SK-N-MC (cell line): Measurements from ENCODE around the gene TRABD2B.

ENCODE experiments used
- EZH2 ChIP-seq: fragments of 200-600 bp; sonication (generic); IDR thresholded peaks from one replicate; pipeline ENCODE4 v1.6.1; 2017; ENCODE audit warnings: antibody characterized with exemption
- FOXP2 ChIP-seq: optimal IDR thresholded peaks from 2 replicates; pipeline ENCODE3; 2011; ENCODE audit warnings: mild to moderate bottlenecking, moderate library complexity; ENCODE audit not compliant: insufficient read depth; ENCODE audit errors: extremely low read length, control extremely low read depth
- POLR2AphosphoS5 ChIP-seq: IDR thresholded peaks from 2 replicates; pipeline ENCODE4 v1.6.1; 2012; ENCODE audit warnings: mild to moderate bottlenecking, low read depth, low read length, borderline replicate concordance

- TF ChIP-seq EZH2 (no peak), POLR2AphosphoS5 (no peak), FOXP2 (no peak)
Measured at GRCh38 chr1:47969478-47969877, 27.7 kb downstream of the TRABD2B start.
